SIG-M5 treated with dmso at 0.1 percent for 504 hours (cell line): ENCODE results near the gene MAPK8IP1.

ENCODE experiments used
- DNase-seq: peaks from one replicate; lab custom pipeline; 2025; ENCODE audit not compliant: unreplicated experiment; lab: John Stamatoyannopoulos, UW

MAPK8IP1 gene

GRCh38 chr11:45936511-45937054 is 51.1 kb downstream of the MAPK8IP1 start:
- DNase-seq = no peak

GRCh38 chr11:45937916-45938315 is 52.5 kb downstream of the MAPK8IP1 start:
- DNase-seq = no peak

GRCh38 chr11:45939836-45940235 is 54.4 kb downstream of the MAPK8IP1 start:
- DNase-seq = no peak

GRCh38 chr11:45941285-45941684 is 55.8 kb downstream of the MAPK8IP1 start:
- no peak for DNase-seq

GRCh38 chr11:45942381-45942780 is 56.9 kb downstream of the MAPK8IP1 start:
- DNase-seq = no peak

- DNase-seq = no peak
Measured at GRCh38 chr11:45945397-45945999, 60.0 kb downstream of the MAPK8IP1 start.

- no peak for DNase-seq
Measured at GRCh38 chr11:45947885-45948284, 62.4 kb downstream of the MAPK8IP1 start.

GRCh38 chr11:45948356-45948755 is 62.9 kb downstream of the MAPK8IP1 start:
- DNase-seq = no peak

- DNase-seq = no peak
Measured at GRCh38 chr11:45949992-45950407, 64.5 kb downstream of the MAPK8IP1 start.
